DLD1 (cell line): ENCODE data around the gene SAMM50.

Experiments
- in situ Hi-C: cut with HindIII; loops from 2 replicates; pipeline ENCODE4 v1.10.0; 2017; ENCODE audit warnings: low sequenced_read_pairs

The SAMM50 gene

DNA sequence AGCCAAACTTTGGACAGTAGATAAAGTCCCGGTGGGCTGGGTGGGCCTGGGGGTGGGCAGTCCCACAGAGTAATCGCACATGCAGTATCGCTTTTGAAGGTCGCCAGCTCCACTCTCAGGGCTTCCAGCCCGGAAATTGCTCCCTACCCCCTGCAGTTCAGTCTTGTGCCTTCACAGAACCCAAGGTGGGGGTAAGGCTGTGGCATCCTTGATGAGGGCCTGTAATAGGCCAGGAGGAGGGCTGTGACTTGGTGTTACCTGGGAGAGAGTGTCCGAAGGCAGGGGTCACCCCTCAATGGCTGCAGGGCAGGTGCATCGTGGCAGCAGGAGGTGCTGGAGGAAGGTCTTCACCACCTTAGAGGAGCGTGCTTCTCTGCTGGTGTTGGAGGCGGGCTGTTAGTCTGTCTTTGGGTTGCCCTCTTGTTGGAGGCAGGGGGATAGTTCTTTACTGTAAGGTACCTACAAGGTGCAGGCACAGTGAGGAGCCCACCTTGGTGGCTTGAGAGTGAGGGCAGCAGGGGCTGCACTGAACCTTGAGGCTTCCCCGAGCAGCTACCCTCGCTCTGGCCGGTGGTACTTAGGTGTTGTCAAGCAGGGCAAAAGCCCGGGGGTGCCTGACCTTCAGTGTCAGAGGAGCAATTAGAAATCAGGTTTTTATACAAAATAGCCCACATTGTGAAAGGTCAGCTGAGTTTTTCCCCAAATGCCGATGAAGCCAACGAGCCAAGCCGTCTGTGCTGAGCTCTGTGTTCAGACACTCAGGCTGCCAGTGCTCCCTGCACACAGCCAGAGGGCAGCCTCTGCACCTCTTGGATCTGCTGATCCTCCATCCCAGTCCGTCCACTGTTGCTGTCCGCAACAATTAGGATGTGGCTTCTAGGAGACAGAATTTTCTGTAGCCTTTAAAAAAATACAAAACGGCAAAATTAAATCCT lies 21.9 kb downstream of the SAMM50 start:
- in situ Hi-C loops = no loop called here

DNA sequence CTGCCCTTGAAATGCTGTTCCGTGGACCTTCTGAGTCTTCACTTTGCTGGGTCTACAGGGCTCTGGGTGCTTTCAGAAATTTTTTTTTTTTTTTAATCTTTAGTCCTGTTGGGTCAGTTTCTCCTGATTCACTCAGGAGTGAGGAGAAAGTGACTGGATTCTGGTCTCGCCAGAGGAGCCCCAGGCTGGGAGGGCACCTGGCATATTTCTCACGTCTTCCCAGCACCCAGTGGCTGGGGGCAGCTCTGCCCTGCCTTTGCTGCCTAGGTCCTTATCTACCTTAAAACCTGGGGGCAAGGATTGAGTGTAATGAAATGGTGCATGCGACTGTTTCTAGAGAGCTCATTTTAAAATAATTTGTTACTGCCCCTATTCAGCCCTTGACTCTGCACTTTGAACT lies 23.3 kb downstream of the SAMM50 start:
- in situ Hi-C loops = no loop called here

DNA sequence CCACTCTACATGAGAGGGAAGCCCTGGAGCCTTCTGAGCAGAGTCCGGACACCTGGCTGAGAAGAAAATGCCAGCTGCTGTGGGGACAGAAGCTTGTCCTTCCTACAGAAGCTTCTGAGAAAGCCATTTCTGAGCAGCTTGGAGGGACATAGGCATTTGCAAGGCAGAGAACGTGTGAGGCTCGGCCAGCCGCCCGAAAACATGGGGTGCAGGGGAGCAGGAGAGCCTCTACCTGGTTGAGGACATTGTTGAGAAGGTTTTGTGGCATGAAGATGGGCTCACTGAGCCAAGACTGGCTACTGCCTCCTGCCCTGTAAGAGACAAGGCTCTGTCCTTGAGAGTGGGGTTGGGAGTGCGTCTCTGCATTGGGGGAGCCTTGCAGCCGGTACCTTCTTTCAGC lies 25.3 kb downstream of the SAMM50 start:
- in situ Hi-C loops = no loop called here

DNA sequence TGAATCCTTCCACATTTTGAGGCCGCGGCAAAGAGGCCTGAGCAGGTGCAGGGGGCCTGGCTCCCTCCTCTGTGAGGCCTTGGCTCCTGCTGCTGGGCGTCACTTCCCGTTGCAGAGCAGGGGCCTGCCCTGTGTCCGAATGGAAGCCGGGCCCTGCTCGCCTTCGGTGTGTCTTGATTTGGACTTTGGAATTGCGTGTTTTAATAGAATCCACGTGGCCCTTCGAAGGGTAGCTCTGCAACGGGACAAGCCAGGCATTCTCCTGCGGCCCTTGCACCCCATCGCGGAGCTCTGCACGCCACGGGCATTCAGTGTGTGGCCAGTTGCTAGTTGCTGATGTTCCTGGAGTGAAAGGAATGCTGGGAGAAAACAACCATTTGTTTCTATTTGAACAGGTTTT lies 25.8 kb downstream of the SAMM50 start:
- in situ Hi-C loops = no loop called here

DNA sequence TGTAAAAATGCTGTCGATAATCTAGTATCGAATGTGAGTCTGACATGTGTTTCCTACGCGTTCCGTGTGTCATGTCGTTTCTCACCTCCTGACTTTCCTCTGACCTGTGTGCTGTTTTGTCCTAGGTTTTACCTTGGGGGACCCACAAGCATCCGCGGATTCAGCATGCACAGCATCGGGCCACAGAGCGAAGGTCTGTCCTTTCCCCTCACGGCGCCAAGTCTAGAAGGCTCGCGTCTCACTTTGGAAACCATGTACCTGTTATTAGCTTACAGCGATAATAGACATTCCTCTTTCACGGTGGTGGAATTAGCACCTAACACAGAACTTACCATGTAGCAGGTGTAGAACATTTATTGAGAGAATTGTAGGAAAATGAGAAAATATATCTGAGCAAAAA lies 28.6 kb downstream of the SAMM50 start:
- in situ Hi-C loops = no loop called here

DNA sequence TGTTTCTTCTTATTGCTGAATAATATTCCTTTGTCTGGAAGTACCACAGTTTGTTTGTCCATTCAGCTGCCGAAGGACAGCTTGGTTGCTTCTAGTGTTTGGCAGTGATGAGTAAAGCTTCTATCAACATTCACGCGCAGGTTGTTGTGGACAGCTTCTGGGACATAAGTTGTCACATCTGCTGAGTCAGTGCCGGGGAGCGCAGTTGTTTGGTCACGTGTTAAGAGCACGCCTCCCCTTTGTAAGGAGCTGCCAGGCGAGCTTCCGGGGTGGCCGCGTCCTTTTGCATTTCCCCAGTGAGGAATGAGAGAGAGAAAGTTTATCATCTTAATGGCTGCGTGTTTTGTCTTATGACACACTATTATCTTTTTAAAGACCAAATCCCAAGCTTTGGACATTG lies 30.3 kb downstream of the SAMM50 start:
- in situ Hi-C loops = no loop called here

DNA sequence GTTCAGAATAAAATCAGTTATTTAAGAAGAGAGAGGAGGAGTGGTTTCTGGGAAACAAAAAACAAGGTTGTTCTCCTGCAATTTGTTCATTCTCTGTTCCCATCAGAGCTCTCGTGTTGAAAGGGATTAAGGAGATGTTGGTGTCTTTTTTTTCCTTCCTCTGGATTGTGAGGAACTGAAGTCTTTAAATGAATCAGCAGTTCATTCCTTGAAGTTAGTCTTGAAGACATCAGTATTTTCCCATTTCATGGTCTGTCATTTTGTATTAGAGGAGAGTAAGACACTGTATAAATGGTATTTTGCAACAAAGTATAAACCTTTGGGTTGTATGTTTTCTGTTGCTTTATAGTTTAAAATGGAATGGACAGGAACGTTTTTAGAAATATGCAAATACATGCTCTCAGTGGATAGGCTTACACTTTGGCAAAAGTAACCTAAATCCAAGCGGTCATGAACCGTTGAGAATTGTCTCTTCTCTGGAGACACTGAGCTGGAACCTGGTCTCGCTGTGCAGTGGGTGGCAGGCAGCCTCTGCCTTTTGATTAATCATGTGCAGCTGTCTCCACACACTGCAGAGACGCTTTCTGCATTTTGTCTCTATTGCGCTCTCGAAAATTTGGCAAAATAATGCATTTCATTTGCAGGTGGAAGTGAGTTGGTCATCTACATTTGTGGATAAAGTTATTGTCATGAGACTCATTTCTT lies 33.0 kb downstream of the SAMM50 start:
- in situ Hi-C loops = no loop called here

DNA sequence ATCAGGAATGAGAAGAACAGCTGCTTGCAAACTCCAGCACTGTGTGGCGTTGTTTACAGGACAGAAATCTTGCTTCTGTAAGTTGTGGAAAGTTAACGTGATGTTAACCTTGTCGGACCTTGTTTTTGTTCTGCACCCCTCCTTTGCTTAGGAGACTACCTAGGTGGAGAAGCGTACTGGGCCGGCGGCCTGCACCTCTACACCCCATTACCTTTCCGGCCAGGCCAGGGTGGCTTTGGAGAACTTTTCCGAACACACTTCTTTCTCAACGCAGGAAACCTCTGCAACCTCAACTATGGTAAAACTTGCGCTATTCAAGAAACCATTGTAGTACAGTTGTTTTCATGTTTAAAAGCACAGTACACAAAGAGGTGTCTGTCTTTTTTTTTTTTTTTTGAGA lies 33.7 kb downstream of the SAMM50 start:
- in situ Hi-C loops = no loop called here

DNA sequence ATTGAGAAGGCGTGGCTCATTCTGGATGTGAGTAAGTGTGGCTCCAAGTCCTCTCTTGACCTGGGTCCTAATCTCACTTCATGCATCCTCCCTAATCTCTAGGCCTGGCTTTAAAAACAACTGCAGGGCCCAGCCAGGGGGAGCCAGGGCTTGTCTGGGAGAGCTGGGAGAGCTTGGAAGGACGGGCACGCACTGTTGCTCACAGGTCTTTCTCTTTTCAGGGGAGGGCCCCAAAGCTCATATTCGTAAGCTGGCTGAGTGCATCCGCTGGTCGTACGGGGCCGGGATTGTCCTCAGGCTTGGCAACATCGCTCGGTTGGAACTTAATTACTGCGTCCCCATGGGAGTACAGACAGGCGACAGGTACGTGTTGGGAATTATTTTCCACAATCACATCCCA lies 34.8 kb downstream of the SAMM50 start:
- in situ Hi-C loops = no loop called here

DNA sequence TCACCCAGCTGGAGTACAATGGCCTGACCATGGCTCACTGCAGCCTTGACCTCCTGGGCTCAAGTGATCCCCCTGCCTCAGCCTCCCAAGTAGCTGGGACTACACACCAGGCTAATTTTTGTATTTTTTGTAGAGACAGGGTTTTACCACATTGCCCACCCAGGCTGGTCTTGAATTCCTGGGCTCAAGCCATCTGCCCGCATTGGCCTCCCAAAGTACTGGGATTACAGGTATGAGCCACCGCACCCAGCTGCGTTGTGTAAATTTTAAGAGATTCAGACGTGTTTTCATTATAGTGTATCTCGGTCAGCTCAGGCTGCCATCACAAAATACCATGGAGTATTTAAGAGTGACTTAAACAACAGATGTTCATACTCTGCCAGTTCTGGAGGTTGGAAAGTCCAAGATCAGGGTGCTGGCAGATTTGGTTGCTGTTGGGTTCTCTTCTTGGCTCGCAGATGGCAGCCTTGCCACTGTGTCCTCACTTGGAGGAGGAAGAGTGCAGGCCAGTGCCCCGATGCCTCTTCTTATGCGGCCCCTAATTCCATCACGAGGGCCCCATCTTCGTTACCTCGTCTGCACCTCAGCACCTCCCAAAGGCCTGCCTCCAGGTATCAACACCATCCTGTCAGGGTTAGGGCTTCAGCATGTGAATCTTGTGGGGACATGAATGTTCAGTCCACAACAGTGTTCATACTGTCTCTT lies 36.2 kb downstream of the SAMM50 start:
- in situ Hi-C loops = no loop called here

DNA sequence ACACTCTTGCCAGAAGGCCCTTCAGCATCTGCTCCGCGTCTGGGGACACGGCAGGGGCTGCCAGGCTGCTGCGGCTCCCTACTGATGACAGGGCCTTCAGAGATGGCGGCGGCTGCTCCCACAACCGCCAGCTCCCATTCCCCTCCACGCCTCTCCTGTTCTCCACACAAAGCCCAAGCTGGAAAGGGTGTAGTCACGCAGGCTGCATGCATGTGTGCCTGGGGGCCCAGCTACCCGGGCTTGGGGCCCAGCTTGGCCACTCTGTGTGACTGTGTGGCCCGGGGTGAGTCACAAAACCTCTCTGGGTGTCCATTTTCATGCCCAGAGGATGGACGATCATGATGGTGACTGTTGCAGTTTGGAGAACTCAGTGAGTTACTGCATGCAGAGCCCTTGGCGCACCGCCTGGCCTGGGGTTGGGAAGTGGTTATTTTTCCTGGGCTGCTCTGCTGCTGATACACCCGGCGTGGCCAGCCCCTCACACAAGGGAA lies 37.1 kb downstream of the SAMM50 start:
- in situ Hi-C loops = no loop called here

DNA sequence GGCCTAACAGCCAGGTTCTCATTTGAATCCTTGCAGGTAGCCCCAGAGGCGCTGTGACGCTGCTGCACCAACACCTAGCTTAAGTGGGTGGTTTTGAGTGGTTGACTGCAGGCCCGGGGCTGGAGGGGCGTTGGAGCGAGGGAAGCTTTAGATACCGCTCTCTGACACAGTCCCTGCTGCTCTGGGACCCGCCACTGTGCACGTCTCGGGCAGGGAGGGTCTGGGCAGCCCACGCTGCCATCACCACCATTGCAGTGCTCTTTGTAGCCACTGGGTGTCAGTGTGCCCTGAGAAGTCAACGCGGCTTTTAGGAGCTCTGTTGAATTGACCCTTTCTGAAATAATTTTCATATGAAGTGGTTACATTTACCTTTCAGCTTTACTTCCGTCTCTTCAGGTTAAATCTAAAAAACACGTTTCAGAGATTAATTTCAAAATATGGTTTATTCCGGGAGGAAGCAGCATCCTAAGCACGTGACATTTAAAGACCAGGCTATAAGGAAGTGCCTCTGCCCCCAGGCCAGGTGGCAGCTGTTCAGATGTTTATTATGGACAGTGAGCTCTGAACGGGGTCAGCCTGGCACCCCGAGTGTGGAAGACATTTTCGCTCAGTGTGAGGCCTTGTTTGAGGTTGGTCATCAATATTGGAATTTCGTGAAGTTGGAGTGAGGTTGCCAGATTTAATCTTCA lies 38.0 kb downstream of the SAMM50 start:
- in situ Hi-C loops = no loop called here

DNA sequence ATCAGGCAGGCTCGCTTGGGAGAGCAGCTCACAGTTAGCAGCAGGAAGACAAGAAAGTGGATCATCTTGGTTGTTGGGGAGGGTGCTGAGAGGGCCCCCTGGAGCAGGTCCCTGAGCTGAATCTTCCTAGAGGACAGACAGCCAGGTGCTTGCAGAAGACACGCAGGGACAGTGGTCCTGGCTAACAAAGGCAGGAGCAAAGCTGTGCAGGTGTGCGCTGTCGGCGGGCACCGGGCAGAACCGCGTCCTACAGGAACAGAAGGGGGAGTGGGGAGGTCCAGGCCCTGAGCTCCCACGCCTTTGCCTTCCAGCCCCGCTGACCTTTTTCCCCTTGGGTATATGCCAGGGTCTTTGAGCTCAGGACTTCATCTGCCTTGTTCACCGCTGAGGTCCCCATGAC lies 38.8 kb downstream of the SAMM50 start:
- in situ Hi-C loops = no loop called here

DNA sequence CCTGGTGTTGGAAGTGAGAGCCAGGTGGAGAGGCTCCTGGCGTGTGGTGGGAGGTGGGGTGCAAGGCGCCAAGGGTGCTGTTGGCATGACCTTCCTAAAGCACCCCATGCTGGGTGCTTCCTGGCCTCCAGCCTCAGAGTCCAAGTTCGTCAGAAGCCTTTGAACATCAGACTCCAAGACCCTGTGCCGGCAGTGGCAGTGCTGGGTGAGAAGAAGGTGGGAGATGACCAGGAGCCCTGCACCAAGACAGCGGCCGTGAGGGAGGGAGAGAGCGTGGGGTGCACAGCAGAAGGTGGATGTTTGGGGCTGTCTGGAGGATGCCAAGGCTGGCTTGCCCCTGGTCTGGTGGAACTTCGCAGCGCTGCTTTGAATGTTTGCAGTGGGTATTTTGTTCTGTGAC lies 39.2 kb downstream of the SAMM50 start:
- in situ Hi-C loops = no loop called here

DNA sequence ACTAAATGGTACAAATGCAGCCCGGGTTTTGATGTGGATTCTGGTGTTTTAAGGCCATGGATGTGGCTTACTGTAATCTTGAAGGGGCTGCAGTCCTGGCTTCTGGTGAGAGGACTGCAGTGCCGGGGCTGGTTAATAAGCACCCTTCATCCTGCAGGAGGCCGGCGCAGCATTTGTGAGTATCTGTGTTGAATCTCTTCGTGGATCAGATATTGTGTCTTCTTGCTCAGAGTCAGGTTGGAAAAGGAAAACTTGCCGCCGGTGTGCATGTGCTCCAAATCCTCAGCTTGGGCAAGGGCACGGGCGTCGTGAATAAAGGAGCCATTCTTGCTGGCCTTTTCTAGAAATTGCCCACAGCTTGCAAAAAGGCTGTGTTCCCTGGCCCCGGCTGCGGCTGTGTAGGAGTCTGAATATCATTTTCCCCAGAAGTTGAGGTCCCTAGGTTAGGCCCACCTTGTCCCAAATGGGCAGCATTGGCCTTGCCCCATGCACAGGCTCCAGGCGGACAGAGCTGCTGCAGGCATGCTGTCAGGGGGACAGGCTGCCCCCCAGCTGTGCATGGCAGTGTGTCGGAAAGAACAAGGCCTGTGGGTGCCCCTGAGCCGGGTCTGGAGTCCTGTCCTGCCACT lies 39.9 kb downstream of the SAMM50 start:
- in situ Hi-C loops = no loop called here

DNA sequence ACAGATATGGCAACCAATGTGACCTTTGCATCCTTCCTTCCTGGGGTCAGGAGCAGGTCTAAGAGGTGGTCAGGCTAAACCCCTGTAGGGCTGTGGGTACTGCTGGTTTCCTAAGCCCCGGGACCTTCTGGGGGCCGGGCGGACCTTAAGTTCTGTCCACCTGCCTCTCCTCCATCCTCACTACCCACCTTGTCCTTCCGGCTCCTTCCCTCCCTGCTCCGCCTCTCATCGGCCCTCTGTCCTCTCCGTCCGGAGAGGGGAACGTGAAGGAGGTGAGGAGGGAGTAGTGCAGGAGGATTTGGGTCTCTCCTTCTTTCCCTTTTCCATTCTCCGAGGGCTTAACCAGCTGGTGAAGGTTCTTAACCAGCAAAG lies 40.5 kb downstream of the SAMM50 start:
- in situ Hi-C loops = no loop called here

DNA sequence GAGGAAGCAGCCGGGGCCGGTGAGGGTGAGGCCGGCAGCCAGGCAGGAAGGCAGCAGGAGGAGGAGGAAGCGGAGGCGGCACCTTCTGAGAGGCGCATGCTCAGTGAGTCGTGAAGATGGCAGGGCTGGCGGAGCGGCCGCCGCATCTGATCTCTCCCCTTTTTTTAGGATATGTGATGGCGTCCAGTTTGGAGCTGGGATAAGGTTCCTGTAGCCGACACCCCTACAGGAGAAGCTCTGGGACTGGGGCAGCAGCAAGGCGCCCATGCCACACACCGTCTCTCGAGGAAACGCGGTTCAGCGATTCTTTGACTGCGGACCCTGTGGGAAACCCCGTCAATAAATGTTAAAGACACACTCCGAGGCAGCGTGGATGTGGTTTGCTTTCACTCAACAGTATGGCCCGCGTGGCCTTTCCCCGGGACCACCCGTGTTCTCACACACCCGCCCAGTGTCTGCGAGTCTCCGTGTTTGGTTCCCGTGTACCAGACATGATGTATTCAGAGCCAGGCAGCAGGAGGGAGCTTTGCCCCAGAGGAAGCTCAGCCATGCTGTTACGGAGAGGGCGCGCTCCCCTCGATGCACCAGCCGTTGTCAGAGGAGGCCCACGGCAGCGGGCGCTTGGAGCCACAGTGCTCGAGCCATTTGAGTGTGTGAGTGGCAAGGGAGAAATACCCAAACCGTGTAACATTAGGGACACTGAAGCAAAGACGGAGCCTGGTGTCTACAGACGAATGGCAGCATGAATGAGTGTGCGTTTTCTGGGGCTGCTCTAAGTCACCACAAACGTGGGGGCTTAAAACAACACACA lies 41.1 kb downstream of the SAMM50 start:
- in situ Hi-C loops = no loop called here

DNA sequence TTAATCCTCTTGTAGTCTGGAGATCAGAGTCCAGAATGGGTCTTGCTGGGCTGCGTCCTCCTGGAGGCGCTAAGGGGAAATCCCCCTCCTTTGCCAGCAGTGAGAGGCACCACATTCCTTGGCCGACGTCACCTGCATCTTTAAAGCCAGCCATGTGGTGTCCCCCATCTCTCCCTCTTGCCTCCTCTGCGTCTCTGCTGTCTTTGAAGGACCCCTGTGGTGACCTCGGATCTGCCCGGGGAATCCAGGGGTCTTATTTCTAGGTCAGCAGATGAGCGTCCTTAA lies 41.7 kb downstream of the SAMM50 start:
- in situ Hi-C loops = no loop called here

DNA sequence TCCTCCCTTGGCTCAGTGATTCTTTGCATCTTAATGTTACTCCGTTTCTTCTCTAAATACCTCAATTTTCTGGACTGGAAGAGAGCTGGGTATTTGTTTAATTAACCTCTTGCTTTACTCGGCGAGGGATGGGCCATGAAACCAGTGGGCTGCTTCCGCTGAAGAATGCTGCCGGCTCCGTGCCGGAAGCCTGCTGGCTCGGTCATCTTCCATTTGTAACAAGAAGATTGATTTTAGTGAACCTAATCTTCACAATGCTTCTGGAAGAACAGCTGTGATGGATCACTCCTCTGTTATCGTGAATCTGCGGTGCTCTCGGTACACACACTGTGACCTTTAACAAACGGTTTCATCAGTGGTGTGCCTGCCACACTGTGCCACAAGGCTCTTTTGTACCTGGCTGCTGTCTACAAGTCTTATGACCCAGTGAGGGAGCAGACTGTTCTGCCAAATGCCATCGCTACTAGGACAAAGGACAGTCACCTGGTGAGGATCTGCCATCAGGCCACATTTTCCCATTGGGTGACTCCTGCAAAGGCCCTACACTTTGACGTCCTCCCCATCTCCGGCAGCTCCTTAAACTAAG lies 43.5 kb downstream of the SAMM50 start:
- in situ Hi-C loops = no loop called here

DNA sequence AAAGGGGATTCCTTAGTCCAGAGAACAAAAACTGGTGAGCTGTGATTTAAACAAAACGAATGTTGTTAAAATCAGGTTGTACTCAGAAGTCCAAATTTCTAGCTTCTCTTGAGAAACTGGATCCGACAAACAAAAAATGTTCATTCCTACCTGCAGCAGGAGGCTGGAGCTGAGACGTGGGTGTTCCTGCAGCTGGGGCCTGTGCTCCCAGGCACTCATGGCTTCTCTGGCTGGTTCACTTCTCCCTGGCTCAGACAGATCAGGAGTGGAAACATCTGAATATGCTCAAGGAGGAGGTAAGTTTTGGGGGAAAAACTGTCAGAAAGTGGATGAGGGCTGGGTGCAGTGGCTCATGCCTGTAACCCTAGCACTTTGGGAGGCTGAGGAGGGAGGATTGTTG lies 44.1 kb downstream of the SAMM50 start:
- in situ Hi-C loops = no loop called here
